ENCODE data around the gene VAPB. TPM values are rescaled to one million over a fixed set of nuclear protein-coding genes. Genes with fewer than 3 reads are reported as not detected.

The VAPB gene
- total RNA-seq, 1 experiment from 2014 or later: 51.1 TPM

DNA sequence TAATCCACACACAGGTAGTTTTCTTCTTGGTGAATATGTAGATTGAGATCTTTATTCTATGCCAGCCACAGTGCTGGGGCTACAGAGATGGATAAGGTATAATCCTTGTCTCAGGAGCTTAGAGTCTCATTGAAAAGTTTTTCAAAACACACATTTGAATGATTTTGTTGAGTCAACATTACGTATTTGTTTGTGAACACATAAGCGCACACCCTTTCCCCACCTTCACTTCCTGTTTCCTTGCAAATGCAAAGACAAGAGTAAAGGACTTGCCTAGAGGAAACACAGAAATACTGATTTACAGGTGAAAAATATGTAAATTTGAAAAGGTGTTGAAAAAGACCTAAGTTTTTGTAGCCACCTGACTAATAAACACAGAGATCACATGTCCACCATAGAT is 27.8 kb downstream of the VAPB start:
- no TSS peak for BruUV-seq (replicated peaks)
- Histone ChIP-seq H3K9me3 (ENCODE audit: control insufficient read depth in 1 of 2, insufficient read depth in 1 of 2, low read depth in 1 of 2, low read length in 2 of 2) (no peaks in the 10 kb centered on the region), H3K36me3 (ENCODE audit: control insufficient read depth in 1 of 2, insufficient read depth in 2 of 2, low read length in 2 of 2) (no peaks in the 10 kb centered on the region), H3K4me1 (ENCODE audit: control insufficient read depth in 1 of 2, insufficient read depth in 2 of 2, low read length in 2 of 2) (peaks cover 0 to 9% of the 10 kb centered on the region in 2 experiments; a peak in 2 of 4 replicates), H4K20me1 (ENCODE audit: insufficient read depth) (peaks cover 9% of the 10 kb centered on the region; the same call in 1 of the 2 replicates), H3K27ac (ENCODE audit: low read depth, low read length) (no peak overlapping the region), H3K79me2 (ENCODE audit: insufficient read depth, low read length) (peaks cover 76% of the 10 kb centered on the region), H3K9me2 (ENCODE audit: insufficient read depth) (no peaks in the 10 kb centered on the region), H3K4me2 (ENCODE audit: low read length) (no peak overlapping the region), H2AFZ (ENCODE audit: low read depth, low read length, poor library complexity, severe bottlenecking) (no peak overlapping the region), H3K9ac (ENCODE audit: low read length) (no peak overlapping the region), H3K27me3 (ENCODE audit: insufficient read depth, low read length) (no peaks in the 10 kb centered on the region), H3K4me3 (replicated peaks in 1 of 2; ENCODE audit: low read depth in 1 of 2, low read length in 2 of 2) (no peak overlapping the region)
- ATAC-seq (no peak), DNase-seq (ENCODE audit: low read depth, low spot score) (no peak)
- intact Hi-C loops (cut with micrococcal nuclease): no loop called here
- RAD21 ChIA-PET (ENCODE audit: low non-redundant PET in 1 of 2, low total read pairs in 2 of 2, uncharacterized antibody in 2 of 2, unreplicated experiment in 2 of 2): no interaction called here
- TF ChIP-seq TCF7L2 (IDR thresholded peaks at IDR 0.05; ENCODE audit: borderline replicate concordance, extremely low read depth, insufficient read depth, insufficient read length): no peak
- POLR2A ChIA-PET: no interaction called here
- CTCF ChIA-PET: no interaction called here

- Histone ChIP-seq H4K20me1 (ENCODE audit: insufficient read depth) (peaks cover 9% of the 10 kb centered on the region; the same call in 1 of the 2 replicates), H3K4me1 (ENCODE audit: control insufficient read depth in 1 of 2, insufficient read depth in 2 of 2, low read length in 2 of 2) (peaks cover 0 to 9% of the 10 kb centered on the region in 2 experiments; a peak in 2 of 4 replicates), H3K27me3 (ENCODE audit: insufficient read depth, low read length) (no peaks in the 10 kb centered on the region), H3K9me2 (ENCODE audit: insufficient read depth) (no peaks in the 10 kb centered on the region), H3K4me3 (replicated peaks in 1 of 2; ENCODE audit: low read depth in 1 of 2, low read length in 2 of 2) (no peak overlapping the region), H3K9ac (ENCODE audit: low read length) (no peak overlapping the region), H3K36me3 (ENCODE audit: control insufficient read depth in 1 of 2, insufficient read depth in 2 of 2, low read length in 2 of 2) (no peaks in the 10 kb centered on the region), H2AFZ (ENCODE audit: low read depth, low read length, poor library complexity, severe bottlenecking) (no peak overlapping the region), H3K27ac (ENCODE audit: low read depth, low read length) (no peak overlapping the region), H3K79me2 (ENCODE audit: insufficient read depth, low read length) (peaks cover 76% of the 10 kb centered on the region), H3K9me3 (ENCODE audit: control insufficient read depth in 1 of 2, insufficient read depth in 1 of 2, low read depth in 1 of 2, low read length in 2 of 2) (no peaks in the 10 kb centered on the region), H3K4me2 (ENCODE audit: low read length) (no peak overlapping the region)
- ATAC-seq: no peak
- TF ChIP-seq EZH2phosphoT487 (IDR thresholded peaks at IDR 0.05; ENCODE audit: borderline replicate concordance): no peak
- TF ChIP-seq POLR2A (IDR thresholded peaks at IDR 0.05; ENCODE audit: borderline replicate concordance, extremely low read depth, insufficient read depth, insufficient read length): no peak
- TF ChIP-seq ZBTB33 (IDR thresholded peaks at IDR 0.05; ENCODE audit: extremely low read depth, insufficient replicate concordance, low read length): no peak
- TF ChIP-seq ZNF274 (IDR thresholded peaks at IDR 0.05; ENCODE audit: low read depth, low read length): no peak
- TF ChIP-seq RAD21 (IDR thresholded peaks at IDR 0.05; ENCODE audit: low read depth): no peak
- no peak for TF ChIP-seq SIN3A (IDR thresholded peaks at IDR 0.05; ENCODE audit: low read depth)
- no peak for TF ChIP-seq ZFX (IDR thresholded peaks at IDR 0.05)
- no peak for TF ChIP-seq CBX3 (IDR thresholded peaks at IDR 0.05; ENCODE audit: low read depth)
- TF ChIP-seq TCF7L2 (IDR thresholded peaks at IDR 0.05; ENCODE audit: borderline replicate concordance, extremely low read depth, insufficient read depth, insufficient read length): no peak
- no peak for TF ChIP-seq CEBPB (IDR thresholded peaks at IDR 0.05; ENCODE audit: low read depth)
- TF ChIP-seq, protein P1, sequence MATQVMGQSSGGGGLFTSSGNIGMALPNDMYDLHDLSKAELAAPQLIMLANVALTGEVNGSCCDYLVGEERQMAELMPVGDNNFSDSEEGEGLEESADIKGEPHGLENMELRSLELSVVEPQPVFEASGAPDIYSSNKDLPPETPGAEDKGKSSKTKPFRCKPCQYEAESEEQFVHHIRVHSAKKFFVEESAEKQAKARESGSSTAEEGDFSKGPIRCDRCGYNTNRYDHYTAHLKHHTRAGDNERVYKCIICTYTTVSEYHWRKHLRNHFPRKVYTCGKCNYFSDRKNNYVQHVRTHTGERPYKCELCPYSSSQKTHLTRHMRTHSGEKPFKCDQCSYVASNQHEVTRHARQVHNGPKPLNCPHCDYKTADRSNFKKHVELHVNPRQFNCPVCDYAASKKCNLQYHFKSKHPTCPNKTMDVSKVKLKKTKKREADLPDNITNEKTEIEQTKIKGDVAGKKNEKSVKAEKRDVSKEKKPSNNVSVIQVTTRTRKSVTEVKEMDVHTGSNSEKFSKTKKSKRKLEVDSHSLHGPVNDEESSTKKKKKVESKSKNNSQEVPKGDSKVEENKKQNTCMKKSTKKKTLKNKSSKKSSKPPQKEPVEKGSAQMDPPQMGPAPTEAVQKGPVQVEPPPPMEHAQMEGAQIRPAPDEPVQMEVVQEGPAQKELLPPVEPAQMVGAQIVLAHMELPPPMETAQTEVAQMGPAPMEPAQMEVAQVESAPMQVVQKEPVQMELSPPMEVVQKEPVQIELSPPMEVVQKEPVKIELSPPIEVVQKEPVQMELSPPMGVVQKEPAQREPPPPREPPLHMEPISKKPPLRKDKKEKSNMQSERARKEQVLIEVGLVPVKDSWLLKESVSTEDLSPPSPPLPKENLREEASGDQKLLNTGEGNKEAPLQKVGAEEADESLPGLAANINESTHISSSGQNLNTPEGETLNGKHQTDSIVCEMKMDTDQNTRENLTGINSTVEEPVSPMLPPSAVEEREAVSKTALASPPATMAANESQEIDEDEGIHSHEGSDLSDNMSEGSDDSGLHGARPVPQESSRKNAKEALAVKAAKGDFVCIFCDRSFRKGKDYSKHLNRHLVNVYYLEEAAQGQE (IDR thresholded peaks at IDR 0.05; ENCODE audit: low read depth): no peak
- intact Hi-C loops (cut with micrococcal nuclease): no loop called here
- ChIA-PET CTCF (no interaction called here), RAD21 (ENCODE audit: low non-redundant PET in 1 of 2, low total read pairs in 2 of 2, uncharacterized antibody in 2 of 2, unreplicated experiment in 2 of 2) (no interaction called here), POLR2A (no interaction called here)
- DNase-seq (ENCODE audit: low read depth, low spot score): no peak
- BruUV-seq (replicated peaks): no TSS peak
These were observed 28.4 kb downstream of the VAPB start for GRCh38 chr20:58417438-58417837.
